Spleen (tissue), 11 donors: ENCODE results near the gene KIAA0040. TPM values are rescaled to one million over a fixed set of nuclear protein-coding genes. Genes with fewer than 3 reads are reported as not detected.

Source experiments
- DNase-seq: peaks from one replicate; pipeline ENCODE4 v3.0.0-alpha.2; 2020
- H3K27ac ChIP-seq, 8 donors: fragments of 200-600 bp; sonication (generic) in 7 of 8; 1 replicate in 4 of 8; 2 replicates in 4 of 8; pipeline versions ENCODE4 v1.5.0 to v1.8.0; 2016 to 2021; ENCODE audit warnings: inconsistent platforms in 4 of 8, mild to moderate bottlenecking in 4 of 8, moderate library complexity in 1 of 8
- H3K27me3 ChIP-seq, 7 donors: fragments of 200-600 bp; sonication (generic) in 6 of 7; replicated peaks in 1 of 7; 1 replicate in 4 of 7; 2 replicates in 3 of 7; pipeline versions ENCODE4 v1.5.0 to v1.8.0; 2016 to 2021; ENCODE audit warnings: inconsistent platforms in 3 of 7, mild to moderate bottlenecking in 1 of 7
- H3K36me3 ChIP-seq, 6 donors: fragments of 200-600 bp; sonication (generic) in 5 of 6; 1 replicate in 4 of 6; 2 replicates in 2 of 6; pipeline versions ENCODE4 v1.5.0 to v1.8.0; 2016 to 2021; ENCODE audit warnings: inconsistent platforms in 2 of 6
- H3K4me1 ChIP-seq, 6 donors: fragments of 200-600 bp; sonication (generic) in 5 of 6; 1 replicate in 3 of 6; 2 replicates in 3 of 6; pipeline versions ENCODE4 v1.5.0 to v1.8.0; 2016 to 2021; ENCODE audit warnings: inconsistent platforms in 3 of 6
- H3K4me3 ChIP-seq, 8 donors: fragments of 200-600 bp; sonication (generic) in 7 of 8; 1 replicate in 4 of 8; 2 replicates in 4 of 8; pipeline versions ENCODE4 v1.5.0 to v1.8.0; 2016 to 2021; ENCODE audit warnings: inconsistent platforms in 4 of 8, mild to moderate bottlenecking in 4 of 8, moderate library complexity in 2 of 8
- H3K9me3 ChIP-seq, 8 donors: fragments of 200-600 bp; sonication (generic) in 7 of 8; 1 replicate in 4 of 8; 2 replicates in 4 of 8; pipeline versions ENCODE4 v1.5.0 to v1.8.0; 2016 to 2021; ENCODE audit warnings: inconsistent platforms in 4 of 8
- CTCF ChIP-seq, 11 experiments: fragments of 200-600 bp in 7 of 11; fragments of 450-650 bp in 4 of 11; sonication (generic) in 4 of 11; IDR thresholded peaks in 8 of 11; conservative IDR thresholded peaks in 3 of 11; 1 replicate in 7 of 11; 2 replicates in 4 of 11; pipeline versions ENCODE4 v1.4.0 to v1.8.0; 2016 to 2021; ENCODE audit warnings: antibody characterized with exemption in 11 of 11, inconsistent platforms in 4 of 11, mild to moderate bottlenecking in 1 of 11
- POLR2A ChIP-seq, 3 donors: fragments of 450-650 bp; IDR thresholded peaks; one replicate each; pipeline ENCODE4 v1.5.1; 2017; ENCODE audit warnings: antibody characterized with exemption in 3 of 3, mild to moderate bottlenecking in 1 of 3
- POLR2AphosphoS5 ChIP-seq, 3 donors: sonication (generic); formaldehyde crosslinking; IDR thresholded peaks; one replicate each; pipeline ENCODE4 v1.5.1; 2017; ENCODE audit warnings: antibody characterized with exemption in 3 of 3
- WGBS, 5 donors: extraction: QIAGEN DNeasy Blood & Tissue Kit in 3 of 5; methylation state at CpG; one replicate each; pipeline versions ENCODE4 v1.1.5 to v1.1.7; 2013 to 2018; 5-methylcytosine and 5-hydroxymethylcytosine counted together
- intact Hi-C: fragments of 100-400 bp; cut with DNase I; formaldehyde crosslinking; loops from one replicate; pipeline ENCODE4 v1.15.0; 2023; ENCODE audit warnings: low total_unique reads
- polyA plus RNA-seq, 3 donors: library from polyadenylated mRNA; stranded (reverse); fragments of 200-250 nt; gene quantifications; one replicate each; pipeline ENCODE4 v1.2.1, GENCODE V29; 2013
- total RNA-seq, 7 donors: library from RNA; depleted of rRNA in 3 of 7; stranded (reverse); fragments of >200 nt in 3 of 7; fragmentation: NEBNext Ultra II Directional in 4 of 7; extraction: Animal tissue kit (Norgen Biotek cat#: 25700) in 4 of 7; gene quantifications; one replicate each; pipeline versions ENCODE4 v1.1.0 to v1.2.1, GENCODE V29; 2016 to 2021
- donor health status: healthy with polysubstance abuse.
- donor health status: DM: no; HTN: no; CAD: no; lungs with moderate emphysema.
- donor health status: DM: no; HTN: no; CAD: no.
- donor health status: Bipolar disorder and iron deficiency.
- donor health status: healthy.
- donor health status: DM: no; HTN: no; CAD: no.
- donor health status: DM: yes; HTN: yes; CAD: no.

The KIAA0040 gene
- total and polyA plus RNA-seq, 10 donors = 13.7 to 111 (median 48.1) TPM

DNA sequence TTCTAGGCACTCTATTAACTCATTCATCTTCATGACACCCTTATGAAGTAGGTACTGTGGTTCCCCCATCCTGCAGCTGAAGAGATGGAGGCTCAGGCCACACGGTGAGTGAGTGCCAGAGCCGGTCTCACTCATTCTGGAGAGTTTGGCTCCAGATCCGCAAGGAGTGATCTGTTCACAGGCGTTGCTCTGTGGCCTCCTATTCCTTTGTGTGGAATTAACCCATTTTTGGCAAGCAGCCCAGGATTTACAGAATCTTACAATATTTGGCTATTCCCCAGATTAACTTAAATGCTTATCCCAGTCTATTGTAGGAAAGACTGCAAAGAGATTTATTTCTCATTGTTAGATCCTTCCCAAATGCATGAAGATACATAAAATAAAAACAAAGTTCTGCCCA lies 29.6 kb downstream of the KIAA0040 start:
- H3K9me3 ChIP-seq = no peaks in the 10 kb centered on the region
- intact Hi-C loops = no loop called here
- H3K27me3 ChIP-seq = no peaks in the 10 kb centered on the region
- 79 to 94% (median 87%) methylated on average over 4 of the region's 4 CpGs for WGBS, 5 donors
- no peak overlapping the region for H3K4me3 ChIP-seq
- DNase-seq = no peak
- H3K27ac ChIP-seq = peak overlapping the region in 2 of 8 donors; percentile 2 to 3
- H3K4me1 ChIP-seq = peaks cover 0 to 1% (median 0%) of the 10 kb centered on the region in 6 donors
- TF ChIP-seq POLR2A (IDR thresholded peaks at IDR 0.05) (no peak), CTCF (IDR thresholded peaks at IDR 0.05 in 8 of 11, conservative IDR thresholded peaks at IDR 0.05 in 3 of 11) (no peak), POLR2AphosphoS5 (IDR thresholded peaks at IDR 0.05) (no peak)
- H3K36me3 ChIP-seq = peaks cover 3 to 100% (median 83%) of the 10 kb centered on the region in 6 donors

- H3K4me3 ChIP-seq = no peak overlapping the region
- DNase-seq = no peak
- no peak overlapping the region for H3K27ac ChIP-seq
- peaks cover 0 to 12% (median 0%) of the 10 kb centered on the region in 7 donors for H3K27me3 ChIP-seq
- 81 to 91% (median 89%) methylated on average over 6 of the region's 6 CpGs for WGBS, 5 donors
- H3K4me1 ChIP-seq = peaks cover 0 to 20% (median 11%) of the 10 kb centered on the region in 6 donors
- intact Hi-C loops = no loop called here
- TF ChIP-seq CTCF (IDR thresholded peaks at IDR 0.05 in 8 of 11, conservative IDR thresholded peaks at IDR 0.05 in 3 of 11) = no peak
- TF ChIP-seq POLR2AphosphoS5 (IDR thresholded peaks at IDR 0.05) = peak in 1 of 3 donors; percentile 26
- peaks cover 0 to 58% (median 43%) of the 10 kb centered on the region in 6 donors for H3K36me3 ChIP-seq
- H3K9me3 ChIP-seq = no peaks in the 10 kb centered on the region
Observed at GRCh38 chr1:175158170-175158591, 34.4 kb downstream of the KIAA0040 start.

GRCh38 chr1:175157200-175157599 lies 35.4 kb downstream of the KIAA0040 start:
- Histone ChIP-seq H3K27me3 (peaks cover 0 to 16% (median 0%) of the 10 kb centered on the region in 7 donors), H3K36me3 (peaks cover 0 to 48% (median 34%) of the 10 kb centered on the region in 6 donors), H3K27ac (no peak overlapping the region), H3K4me3 (no peak overlapping the region), H3K4me1 (peaks cover 0 to 23% (median 12%) of the 10 kb centered on the region in 6 donors), H3K9me3 (no peaks in the 10 kb centered on the region)
- intact Hi-C loops = no loop called here
- DNase-seq = no peak
- no peak for TF ChIP-seq POLR2A (IDR thresholded peaks at IDR 0.05)
- TF ChIP-seq POLR2AphosphoS5 (IDR thresholded peaks at IDR 0.05) = peak in 1 of 3 donors; percentile 14
- no peak for TF ChIP-seq CTCF (IDR thresholded peaks at IDR 0.05 in 8 of 11, conservative IDR thresholded peaks at IDR 0.05 in 3 of 11)
- 76 to 100% (median 98%) methylated on average over 2 of the region's 2 CpGs for WGBS, 5 donors

GRCh38 chr1:175155936-175156335 lies 36.6 kb downstream of the KIAA0040 start:
- Histone ChIP-seq H3K4me1 (peaks cover 0 to 29% (median 16%) of the 10 kb centered on the region in 6 donors), H3K36me3 (peaks cover 0 to 36% (median 24%) of the 10 kb centered on the region in 6 donors), H3K27me3 (peaks cover 0 to 29% (median 0%) of the 10 kb centered on the region in 7 donors), H3K4me3 (no peak overlapping the region), H3K27ac (peak overlapping the region in 2 of 8 donors; percentile 22 to 42), H3K9me3 (no peaks in the 10 kb centered on the region)
- intact Hi-C loops = loop anchor here (2.0 kb wide), 1 partner anchor 163 kb away; no protein-coding TSS in a partner anchor
- TF ChIP-seq POLR2AphosphoS5 (IDR thresholded peaks at IDR 0.05) (peak in 1 of 3 donors; percentile 12), CTCF (IDR thresholded peaks at IDR 0.05 in 8 of 11, conservative IDR thresholded peaks at IDR 0.05 in 3 of 11) (no peak), POLR2A (IDR thresholded peaks at IDR 0.05) (no peak)
- no peak for DNase-seq
- WGBS, 5 donors = 66 to 84% (median 68%) methylated on average over 5 of the region's 5 CpGs
